ENCODE measurements around the gene URB1.

URB1 gene

DNA sequence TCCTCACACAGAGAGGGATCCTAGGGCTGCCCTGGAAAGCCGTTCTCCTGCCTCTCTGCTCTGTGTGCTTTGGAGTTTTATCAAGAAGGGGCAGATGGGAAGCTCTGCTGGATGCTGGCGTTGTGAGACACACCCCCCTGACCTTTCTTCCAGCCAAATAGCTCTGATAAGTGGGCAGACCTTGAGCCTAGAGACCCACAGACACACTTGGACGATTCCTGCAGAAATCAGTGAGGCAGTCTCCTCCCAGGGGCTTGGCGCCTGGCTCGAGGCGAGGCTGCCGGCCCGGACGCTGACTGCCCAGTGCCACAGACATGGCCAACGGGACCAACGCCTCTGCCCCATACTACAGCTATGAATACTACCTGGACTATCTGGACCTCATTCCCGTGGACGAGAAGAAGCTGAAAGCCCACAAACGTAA lies 94.1 kb downstream of the URB1 start, which contains the start of gene MRAP:
TSS of gene MRAP (plus strand) at position 198 of the 424 bp plus-strand sequence. CDS start at position 315, 117 bp downstream.
- no peaks in the 10 kb centered on the region for H3K36me3 ChIP-seq (ENCODE audit: insufficient read depth, low read length)
- no peaks in the 10 kb centered on the region for H4K20me1 ChIP-seq (ENCODE audit: insufficient read depth, low read length, poor library complexity, severe bottlenecking)
- H3K4me1 ChIP-seq (ENCODE audit: insufficient read depth, low read length, poor library complexity, severe bottlenecking): no peaks in the 10 kb centered on the region
- no peaks in the 10 kb centered on the region for H3K9me3 ChIP-seq (ENCODE audit: insufficient read depth, low read depth, low read length)
- no peak within 1 kb of the TSS for H2AFZ ChIP-seq (ENCODE audit: low read length)
- H3F3A ChIP-seq (ENCODE audit: low read depth): no peaks in the 10 kb centered on the region
- H3K4me3 ChIP-seq (ENCODE audit: low read length, poor library complexity, severe bottlenecking): no peak within 1 kb of the TSS
- no peaks in the 10 kb centered on the region for H3K27me3 ChIP-seq (ENCODE audit: insufficient read depth, low read length, poor library complexity, severe bottlenecking)
- no peak within 1 kb of the TSS for H3K9ac ChIP-seq (ENCODE audit: low read depth, low read length, poor library complexity, severe bottlenecking)
- H3K79me2 ChIP-seq (ENCODE audit: insufficient read depth, low read length): no peaks in the 10 kb centered on the region
- H3K4me2 ChIP-seq (ENCODE audit: low read depth, low read length, poor library complexity, severe bottlenecking): no peak within 1 kb of the TSS
- TF ChIP-seq, protein P1, sequence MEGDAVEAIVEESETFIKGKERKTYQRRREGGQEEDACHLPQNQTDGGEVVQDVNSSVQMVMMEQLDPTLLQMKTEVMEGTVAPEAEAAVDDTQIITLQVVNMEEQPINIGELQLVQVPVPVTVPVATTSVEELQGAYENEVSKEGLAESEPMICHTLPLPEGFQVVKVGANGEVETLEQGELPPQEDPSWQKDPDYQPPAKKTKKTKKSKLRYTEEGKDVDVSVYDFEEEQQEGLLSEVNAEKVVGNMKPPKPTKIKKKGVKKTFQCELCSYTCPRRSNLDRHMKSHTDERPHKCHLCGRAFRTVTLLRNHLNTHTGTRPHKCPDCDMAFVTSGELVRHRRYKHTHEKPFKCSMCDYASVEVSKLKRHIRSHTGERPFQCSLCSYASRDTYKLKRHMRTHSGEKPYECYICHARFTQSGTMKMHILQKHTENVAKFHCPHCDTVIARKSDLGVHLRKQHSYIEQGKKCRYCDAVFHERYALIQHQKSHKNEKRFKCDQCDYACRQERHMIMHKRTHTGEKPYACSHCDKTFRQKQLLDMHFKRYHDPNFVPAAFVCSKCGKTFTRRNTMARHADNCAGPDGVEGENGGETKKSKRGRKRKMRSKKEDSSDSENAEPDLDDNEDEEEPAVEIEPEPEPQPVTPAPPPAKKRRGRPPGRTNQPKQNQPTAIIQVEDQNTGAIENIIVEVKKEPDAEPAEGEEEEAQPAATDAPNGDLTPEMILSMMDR (conservative IDR thresholded peaks at IDR 0.05; ENCODE audit: low read length): no peak
- TF ChIP-seq EZH2phosphoT487 (IDR thresholded peaks at IDR 0.05; ENCODE audit: borderline replicate concordance): no peak
- no peaks in the 10 kb centered on the region for H3K9me2 ChIP-seq (replicated peaks; ENCODE audit: low read depth, low read length)

DNA sequence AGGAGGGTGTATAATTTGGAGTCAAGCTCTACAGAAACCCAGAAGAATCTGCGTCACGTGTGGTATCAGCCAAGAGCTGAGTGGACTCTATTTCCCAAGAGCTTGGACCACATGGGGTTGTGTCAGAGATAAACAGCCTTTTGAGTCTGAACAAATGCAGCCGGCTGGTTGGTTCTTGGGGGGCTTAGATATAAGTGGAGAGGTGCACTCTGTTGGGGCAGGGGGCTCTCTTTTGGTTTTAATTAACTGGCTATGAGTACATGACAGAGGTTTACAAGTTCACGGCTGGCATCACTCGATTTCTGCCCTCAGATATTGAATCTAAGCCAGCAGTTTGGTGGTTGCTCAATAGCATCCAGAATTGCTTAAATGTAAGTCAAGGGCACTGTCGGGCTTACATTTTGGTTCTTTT lies 94.7 kb downstream of the URB1 start:
- Histone ChIP-seq H3K36me3 (ENCODE audit: insufficient read depth, low read length) (no peaks in the 10 kb centered on the region), H4K20me1 (ENCODE audit: insufficient read depth, low read length, poor library complexity, severe bottlenecking) (no peaks in the 10 kb centered on the region)

DNA sequence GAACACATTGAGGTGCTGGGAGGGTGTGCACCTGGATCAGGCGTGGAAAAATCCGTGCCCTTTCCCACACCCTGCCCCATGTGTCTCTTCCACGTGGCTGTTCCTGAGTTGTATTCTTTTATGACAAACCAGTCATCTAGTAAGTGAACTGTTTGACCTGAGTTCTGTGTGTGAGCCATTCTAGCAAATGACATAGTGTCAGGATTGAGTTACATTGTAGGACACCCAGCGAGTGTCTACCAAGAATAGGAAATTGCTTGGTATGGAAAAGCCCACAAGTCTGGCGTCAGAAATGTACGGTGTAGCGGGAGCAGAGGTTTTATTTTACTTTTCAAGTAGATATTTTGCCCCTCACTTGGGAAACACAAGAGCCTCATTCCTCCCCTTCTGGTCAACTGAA lies 95.4 kb downstream of the URB1 start:
- Histone ChIP-seq H3K9me3 (ENCODE audit: insufficient read depth, low read depth, low read length) (no peaks in the 10 kb centered on the region), H3K27me3 (ENCODE audit: insufficient read depth, low read length, poor library complexity, severe bottlenecking) (no peaks in the 10 kb centered on the region), H3K4me2 (ENCODE audit: low read depth, low read length, poor library complexity, severe bottlenecking) (no peak overlapping the region), H3K9me2 (replicated peaks; ENCODE audit: low read depth, low read length) (no peaks in the 10 kb centered on the region), H3K4me1 (ENCODE audit: insufficient read depth, low read length, poor library complexity, severe bottlenecking) (no peaks in the 10 kb centered on the region), H3F3A (ENCODE audit: low read depth) (no peaks in the 10 kb centered on the region), H2AFZ (ENCODE audit: low read length) (no peak overlapping the region), H3K9ac (ENCODE audit: low read depth, low read length, poor library complexity, severe bottlenecking) (no peak overlapping the region), H3K36me3 (ENCODE audit: insufficient read depth, low read length) (no peaks in the 10 kb centered on the region), H3K4me3 (ENCODE audit: low read length, poor library complexity, severe bottlenecking) (no peak overlapping the region), H4K20me1 (ENCODE audit: insufficient read depth, low read length, poor library complexity, severe bottlenecking) (no peaks in the 10 kb centered on the region), H3K79me2 (ENCODE audit: insufficient read depth, low read length) (no peaks in the 10 kb centered on the region)
- TF ChIP-seq, protein P1 (conservative IDR thresholded peaks at IDR 0.05; ENCODE audit: low read length): no peak
- no peak for TF ChIP-seq EZH2phosphoT487 (IDR thresholded peaks at IDR 0.05; ENCODE audit: borderline replicate concordance)

More for the DNA sequence above, 94.7 kb downstream of the URB1 start:
- Histone ChIP-seq H3K4me2 (ENCODE audit: low read depth, low read length, poor library complexity, severe bottlenecking) (no peak overlapping the region), H3F3A (ENCODE audit: low read depth) (no peaks in the 10 kb centered on the region), H3K9me2 (replicated peaks; ENCODE audit: low read depth, low read length) (no peaks in the 10 kb centered on the region), H3K79me2 (ENCODE audit: insufficient read depth, low read length) (no peaks in the 10 kb centered on the region), H3K27me3 (ENCODE audit: insufficient read depth, low read length, poor library complexity, severe bottlenecking) (no peaks in the 10 kb centered on the region), H3K9ac (ENCODE audit: low read depth, low read length, poor library complexity, severe bottlenecking) (no peak overlapping the region), H3K4me3 (ENCODE audit: low read length, poor library complexity, severe bottlenecking) (no peak overlapping the region), H2AFZ (ENCODE audit: low read length) (no peak overlapping the region), H3K9me3 (ENCODE audit: insufficient read depth, low read depth, low read length) (no peaks in the 10 kb centered on the region), H3K4me1 (ENCODE audit: insufficient read depth, low read length, poor library complexity, severe bottlenecking) (no peaks in the 10 kb centered on the region)
- TF ChIP-seq, protein P1 (conservative IDR thresholded peaks at IDR 0.05; ENCODE audit: low read length): no peak
- no peak for TF ChIP-seq EZH2phosphoT487 (IDR thresholded peaks at IDR 0.05; ENCODE audit: borderline replicate concordance)

All from Loucy (cell line).